Measurements from ENCODE around the gene HGS.

DNA sequence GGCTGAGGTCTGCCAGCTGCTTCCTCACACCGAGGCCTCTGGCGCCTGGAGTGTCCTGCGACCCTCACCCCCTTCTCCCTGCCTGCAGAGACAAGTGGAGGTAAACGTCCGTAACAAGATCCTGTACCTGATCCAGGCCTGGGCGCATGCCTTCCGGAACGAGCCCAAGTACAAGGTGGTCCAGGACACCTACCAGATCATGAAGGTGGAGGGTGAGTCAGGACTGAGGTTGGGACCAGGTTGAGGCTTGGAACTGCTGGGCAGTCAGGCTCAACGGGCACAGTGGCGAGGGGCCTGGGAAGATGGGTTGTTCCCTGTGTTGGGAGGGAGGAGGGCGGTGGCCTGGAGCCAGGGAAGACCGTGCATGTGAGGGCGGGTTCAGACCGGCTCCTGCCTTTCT, 4.8 kb downstream of the HGS start:
- TF ChIP-seq POLR2A (IDR thresholded peaks at IDR 0.05), result no peak
- TF ChIP-seq, protein P1, sequence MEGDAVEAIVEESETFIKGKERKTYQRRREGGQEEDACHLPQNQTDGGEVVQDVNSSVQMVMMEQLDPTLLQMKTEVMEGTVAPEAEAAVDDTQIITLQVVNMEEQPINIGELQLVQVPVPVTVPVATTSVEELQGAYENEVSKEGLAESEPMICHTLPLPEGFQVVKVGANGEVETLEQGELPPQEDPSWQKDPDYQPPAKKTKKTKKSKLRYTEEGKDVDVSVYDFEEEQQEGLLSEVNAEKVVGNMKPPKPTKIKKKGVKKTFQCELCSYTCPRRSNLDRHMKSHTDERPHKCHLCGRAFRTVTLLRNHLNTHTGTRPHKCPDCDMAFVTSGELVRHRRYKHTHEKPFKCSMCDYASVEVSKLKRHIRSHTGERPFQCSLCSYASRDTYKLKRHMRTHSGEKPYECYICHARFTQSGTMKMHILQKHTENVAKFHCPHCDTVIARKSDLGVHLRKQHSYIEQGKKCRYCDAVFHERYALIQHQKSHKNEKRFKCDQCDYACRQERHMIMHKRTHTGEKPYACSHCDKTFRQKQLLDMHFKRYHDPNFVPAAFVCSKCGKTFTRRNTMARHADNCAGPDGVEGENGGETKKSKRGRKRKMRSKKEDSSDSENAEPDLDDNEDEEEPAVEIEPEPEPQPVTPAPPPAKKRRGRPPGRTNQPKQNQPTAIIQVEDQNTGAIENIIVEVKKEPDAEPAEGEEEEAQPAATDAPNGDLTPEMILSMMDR (IDR thresholded peaks at IDR 0.05), result no peak

Measured in Peyer's patch (tissue), 4 donors.